HCT116 (cell line): Measurements from ENCODE around the gene RAB3GAP1. TPM values are rescaled to one million over a fixed set of nuclear protein-coding genes. Genes with fewer than 3 reads are reported as not detected.

Experiments
- ATAC-seq: fragments of 200-7000 bp; cut with Tn5 transposase; 2 replicates; pipeline ENCODE4 v1.9.1; 2020; ENCODE audit warnings: mild to moderate bottlenecking, moderate library complexity
- BruUV-seq: library from RNA; stranded (reverse); fragments of 400-500 nt; replicated peaks from 2 replicates; lab custom pipeline; 2021; lab: Mats Ljungman, UMichigan
- CTCF ChIA-PET: fragments of 300-600 bp; sonication (Branson Sonifier 250); formaldehyde crosslinking; loops from one replicate; lab custom pipeline; 2021; ENCODE audit warnings: antibody characterized with exemption; lab: Charles Lee
- POLR2A ChIA-PET: fragments of 300-600, 350-600 bp; sonication (Branson Sonifier 250); formaldehyde crosslinking; loops from one replicate; lab custom pipeline; 2021; ENCODE audit warnings: antibody characterized with exemption; lab: Charles Lee
- RAD21 ChIA-PET, 2 experiments: fragments of 300-600 bp; sonication (Branson Sonifier 250); formaldehyde crosslinking; loops; one replicate each; lab custom pipeline; 2023; ENCODE audit warnings: low total read pairs in 2 of 2; ENCODE audit not compliant: uncharacterized antibody in 2 of 2, unreplicated experiment in 2 of 2, low non-redundant PET in 1 of 2; lab: Charles Lee
- DNase-seq: peaks from one replicate; pipeline ENCODE4 v3.0.0-alpha.2; 2010; ENCODE audit warnings: low read depth, low spot score
- H2AFZ ChIP-seq: fragments of 200-600 bp; shearing (Covaris generic), sonication (generic); 2 replicates; pipeline ENCODE4 v1.6.1; 2017; ENCODE audit warnings: low read depth, mixed run types, mixed read lengths, antibody characterized with exemption, low read length; ENCODE audit not compliant: poor library complexity, severe bottlenecking
- H3K27ac ChIP-seq: 2 replicates; pipeline ENCODE4 v1.5.1; 2012; ENCODE audit warnings: low read depth, low read length
- H3K27me3 ChIP-seq: fragments of 200-600 bp; sonication (generic); 2 replicates; pipeline ENCODE4 v1.6.1; 2016; ENCODE audit warnings: mixed run types, low read length, mixed read lengths; ENCODE audit not compliant: insufficient read depth
- H3K36me3 ChIP-seq, 2 experiments: fragments of 200-500 bp in 1 of 2; fragments of 200-600 bp in 1 of 2; sonication (Bioruptor generic) in 1 of 2; sonication (generic) in 1 of 2; 2 replicates each; pipeline versions ENCODE4 v1.5.1 to v1.6.1; 2014 to 2016; ENCODE audit warnings: low read length in 2 of 2, inconsistent platforms in 1 of 2, mixed read lengths in 1 of 2, mixed run types in 1 of 2; ENCODE audit not compliant: insufficient read depth in 2 of 2, control insufficient read depth in 1 of 2
- H3K4me1 ChIP-seq, 2 experiments: fragments of 200-600 bp in 1 of 2; sonication (generic) in 1 of 2; 2 replicates each; pipeline versions ENCODE4 v1.5.1 to v1.6.1; 2012 to 2017; ENCODE audit warnings: low read length in 2 of 2, inconsistent platforms in 1 of 2, mild to moderate bottlenecking in 1 of 2, mixed read lengths in 1 of 2, mixed run types in 1 of 2, moderate library complexity in 1 of 2; ENCODE audit not compliant: insufficient read depth in 2 of 2, control insufficient read depth in 1 of 2
- H3K4me2 ChIP-seq: fragments of 200-600 bp; sonication (generic); 2 replicates; pipeline ENCODE4 v1.6.1; 2017; ENCODE audit warnings: mixed run types, low read length, mixed read lengths
- H3K4me3 ChIP-seq, 2 experiments: fragments of 200-600 bp in 1 of 2; sonication (generic) in 1 of 2; replicated peaks in 1 of 2; 2 replicates each; pipeline ENCODE4 v1.5.1; 2011 to 2016; ENCODE audit warnings: low read length in 2 of 2, control low read depth in 1 of 2, low read depth in 1 of 2, mild to moderate bottlenecking in 1 of 2, mixed read lengths in 1 of 2, mixed run types in 1 of 2
- H3K79me2 ChIP-seq: fragments of 200-600 bp; sonication (generic); 2 replicates; pipeline ENCODE4 v1.6.1; 2017; ENCODE audit warnings: mild to moderate bottlenecking, mixed run types, low read length, moderate library complexity, mixed read lengths; ENCODE audit not compliant: insufficient read depth
- H3K9ac ChIP-seq: fragments of 200-600 bp; sonication (generic); 2 replicates; pipeline ENCODE4 v1.6.1; 2016; ENCODE audit warnings: low read length, mixed read lengths
- H3K9me2 ChIP-seq: fragments of 200-600 bp; sonication (generic), shearing (Covaris generic); 2 replicates; pipeline ENCODE4 v1.6.1; 2017; ENCODE audit warnings: mixed run types, mild to moderate bottlenecking, moderate library complexity; ENCODE audit not compliant: insufficient read depth
- H3K9me3 ChIP-seq, 2 experiments: fragments of 200-500 bp in 1 of 2; fragments of 200-600 bp in 1 of 2; sonication (Bioruptor generic) in 1 of 2; sonication (generic) in 1 of 2; 2 replicates each; pipeline ENCODE4 v1.6.1; 2014 to 2017; ENCODE audit warnings: low read length in 2 of 2, mixed read lengths in 2 of 2, inconsistent platforms in 1 of 2, low read depth in 1 of 2, mild to moderate bottlenecking in 1 of 2, mixed run types in 1 of 2, moderate library complexity in 1 of 2; ENCODE audit not compliant: control insufficient read depth in 1 of 2, insufficient read depth in 1 of 2
- H4K20me1 ChIP-seq: fragments of 200-600 bp; sonication (generic), shearing (Covaris generic); 2 replicates; pipeline ENCODE4 v1.6.1; 2017; ENCODE audit warnings: mixed run types, mild to moderate bottlenecking, moderate library complexity; ENCODE audit not compliant: insufficient read depth
- ELF1 ChIP-seq: IDR thresholded peaks from 2 replicates; pipeline ENCODE4 v1.6.1; 2012; ENCODE audit warnings: low read depth, borderline replicate concordance
- FOSL1 ChIP-seq: IDR thresholded peaks from 2 replicates; pipeline ENCODE4 v1.6.1; 2012; ENCODE audit warnings: low read depth
- JUND ChIP-seq: IDR thresholded peaks from 2 replicates; pipeline ENCODE4 v1.6.1; 2012
- POLR2A ChIP-seq: IDR thresholded peaks from 2 replicates; pipeline ENCODE4 v1.7.0; 2011; ENCODE audit warnings: borderline replicate concordance; ENCODE audit not compliant: insufficient read depth, insufficient read length; ENCODE audit errors: extremely low read depth
- RAD21 ChIP-seq: IDR thresholded peaks from 2 replicates; pipeline ENCODE4 v1.6.1; 2012; ENCODE audit warnings: low read depth, mild to moderate bottlenecking
- SIN3A ChIP-seq: IDR thresholded peaks from 2 replicates; pipeline ENCODE4 v1.6.1; 2012; ENCODE audit warnings: low read depth
- SP1 ChIP-seq: IDR thresholded peaks from 2 replicates; pipeline ENCODE4 v1.6.1; 2012; ENCODE audit warnings: low read depth
- SRF ChIP-seq: IDR thresholded peaks from 2 replicates; pipeline ENCODE4 v1.6.1; 2012; ENCODE audit warnings: low read depth
- TCF7L2 ChIP-seq: IDR thresholded peaks from 2 replicates; pipeline ENCODE4 v1.7.0; 2011; ENCODE audit warnings: borderline replicate concordance, inconsistent platforms; ENCODE audit not compliant: insufficient read depth, insufficient read length; ENCODE audit errors: extremely low read depth
- YY1 ChIP-seq: IDR thresholded peaks from 2 replicates; pipeline ENCODE4 v1.6.1; 2011; ENCODE audit warnings: low read length, low read depth, moderate library complexity, mild to moderate bottlenecking; ENCODE audit not compliant: insufficient replicate concordance; ENCODE audit errors: extremely low read depth
- ZFX ChIP-seq: fragments of 450-650 bp; IDR thresholded peaks from 2 replicates; pipeline ENCODE4 v1.6.1; 2017
- ZNF274 ChIP-seq: fragments of 200-500 bp; sonication (Bioruptor generic); IDR thresholded peaks from 2 replicates; pipeline ENCODE4 v1.6.1; 2014; ENCODE audit warnings: mild to moderate bottlenecking, low read depth, low read length, inconsistent platforms
- intact Hi-C: fragments of 100-400 bp; cut with micrococcal nuclease; formaldehyde crosslinking; loops from 2 replicates; pipeline ENCODE4 v1.10.0; 2022
- total RNA-seq: library from RNA; stranded (reverse); gene quantifications from one replicate; pipeline ENCODE4 v1.2.1, GENCODE V29; 2021; ENCODE audit not compliant: unreplicated experiment
- TF ChIP-seq, protein P1 (sequence below), 3 experiments: fragments of 200-600 bp in 1 of 3; sonication (generic) in 1 of 3; IDR thresholded peaks in 2 of 3; conservative IDR thresholded peaks in 1 of 3; 2 replicates each; pipeline ENCODE4 v1.5.1; 2012 to 2017; ENCODE audit warnings: low read depth in 2 of 3, low read length in 2 of 3, antibody characterized with exemption in 1 of 3, borderline replicate concordance in 1 of 3, control low read depth in 1 of 3, mild to moderate bottlenecking in 1 of 3, mixed read lengths in 1 of 3, mixed run types in 1 of 3, moderate library complexity in 1 of 3; ENCODE audit not compliant: insufficient read depth in 1 of 3
- TF ChIP-seq, protein P2 (sequence below): IDR thresholded peaks from 2 replicates; pipeline ENCODE4 v1.6.1; 2011; ENCODE audit warnings: mild to moderate bottlenecking, low read length, moderate library complexity; ENCODE audit not compliant: insufficient replicate concordance; ENCODE audit errors: extremely low read depth
- TF ChIP-seq, protein P3 (sequence below): IDR thresholded peaks from 2 replicates; pipeline ENCODE4 v1.6.1; 2012
- TF ChIP-seq, protein P4 (sequence below): IDR thresholded peaks from 2 replicates; pipeline ENCODE4 v1.6.1; 2012; ENCODE audit warnings: low read depth

The RAB3GAP1 gene
- total RNA-seq, 1 experiment from 2014 or later: 38.5 TPM

DNA sequence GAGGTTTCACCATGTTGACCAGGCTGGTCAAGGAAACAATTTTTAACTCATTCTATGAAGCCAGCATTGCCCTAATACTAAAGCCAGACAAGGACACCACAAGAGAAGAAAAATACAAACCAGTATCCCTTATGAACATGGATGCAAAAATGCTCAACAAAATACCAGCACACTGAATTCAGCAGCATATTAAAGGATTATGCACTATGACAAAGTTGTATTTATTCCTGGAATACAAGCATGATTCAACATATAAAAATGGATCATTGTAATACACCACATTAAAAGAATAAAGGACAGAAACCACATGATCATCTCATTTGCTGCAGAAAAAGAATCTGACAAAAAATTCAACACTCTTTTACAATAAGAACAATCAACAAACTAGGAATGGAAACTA is 138.7 kb downstream of the RAB3GAP1 start:
- Histone ChIP-seq H3K27ac (no peak overlapping the region), H3K9me2 (no peaks in the 10 kb centered on the region), H3K9me3 (no peaks in the 10 kb centered on the region; a peak in 1 of 4 replicates), H3K79me2 (no peaks in the 10 kb centered on the region), H3K4me2 (no peak overlapping the region), H3K27me3 (no peaks in the 10 kb centered on the region), H3K4me1 (no peaks in the 10 kb centered on the region), H3K9ac (no peak overlapping the region), H4K20me1 (no peaks in the 10 kb centered on the region), H3K4me3 (no peak overlapping the region), H2AFZ (no peak overlapping the region), H3K36me3 (no peaks in the 10 kb centered on the region)
- BruUV-seq: no TSS peak
- TF ChIP-seq TCF7L2 (no peak), SRF (no peak), ELF1 (no peak), ZFX (no peak), SIN3A (no peak), YY1 (no peak), ZNF274 (no peak), POLR2A (no peak), JUND (no peak), FOSL1 (no peak), RAD21 (no peak), SP1 (no peak)
- TF ChIP-seq, protein P1, sequence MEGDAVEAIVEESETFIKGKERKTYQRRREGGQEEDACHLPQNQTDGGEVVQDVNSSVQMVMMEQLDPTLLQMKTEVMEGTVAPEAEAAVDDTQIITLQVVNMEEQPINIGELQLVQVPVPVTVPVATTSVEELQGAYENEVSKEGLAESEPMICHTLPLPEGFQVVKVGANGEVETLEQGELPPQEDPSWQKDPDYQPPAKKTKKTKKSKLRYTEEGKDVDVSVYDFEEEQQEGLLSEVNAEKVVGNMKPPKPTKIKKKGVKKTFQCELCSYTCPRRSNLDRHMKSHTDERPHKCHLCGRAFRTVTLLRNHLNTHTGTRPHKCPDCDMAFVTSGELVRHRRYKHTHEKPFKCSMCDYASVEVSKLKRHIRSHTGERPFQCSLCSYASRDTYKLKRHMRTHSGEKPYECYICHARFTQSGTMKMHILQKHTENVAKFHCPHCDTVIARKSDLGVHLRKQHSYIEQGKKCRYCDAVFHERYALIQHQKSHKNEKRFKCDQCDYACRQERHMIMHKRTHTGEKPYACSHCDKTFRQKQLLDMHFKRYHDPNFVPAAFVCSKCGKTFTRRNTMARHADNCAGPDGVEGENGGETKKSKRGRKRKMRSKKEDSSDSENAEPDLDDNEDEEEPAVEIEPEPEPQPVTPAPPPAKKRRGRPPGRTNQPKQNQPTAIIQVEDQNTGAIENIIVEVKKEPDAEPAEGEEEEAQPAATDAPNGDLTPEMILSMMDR (IDR thresholded peaks at IDR 0.05 in 2 of 3, conservative IDR thresholded peaks at IDR 0.05 in 1 of 3; ENCODE audit: borderline replicate concordance in 1 of 3, insufficient read depth in 1 of 3, low read depth in 2 of 3, low read length in 2 of 3): no peak
- TF ChIP-seq, protein P2, sequence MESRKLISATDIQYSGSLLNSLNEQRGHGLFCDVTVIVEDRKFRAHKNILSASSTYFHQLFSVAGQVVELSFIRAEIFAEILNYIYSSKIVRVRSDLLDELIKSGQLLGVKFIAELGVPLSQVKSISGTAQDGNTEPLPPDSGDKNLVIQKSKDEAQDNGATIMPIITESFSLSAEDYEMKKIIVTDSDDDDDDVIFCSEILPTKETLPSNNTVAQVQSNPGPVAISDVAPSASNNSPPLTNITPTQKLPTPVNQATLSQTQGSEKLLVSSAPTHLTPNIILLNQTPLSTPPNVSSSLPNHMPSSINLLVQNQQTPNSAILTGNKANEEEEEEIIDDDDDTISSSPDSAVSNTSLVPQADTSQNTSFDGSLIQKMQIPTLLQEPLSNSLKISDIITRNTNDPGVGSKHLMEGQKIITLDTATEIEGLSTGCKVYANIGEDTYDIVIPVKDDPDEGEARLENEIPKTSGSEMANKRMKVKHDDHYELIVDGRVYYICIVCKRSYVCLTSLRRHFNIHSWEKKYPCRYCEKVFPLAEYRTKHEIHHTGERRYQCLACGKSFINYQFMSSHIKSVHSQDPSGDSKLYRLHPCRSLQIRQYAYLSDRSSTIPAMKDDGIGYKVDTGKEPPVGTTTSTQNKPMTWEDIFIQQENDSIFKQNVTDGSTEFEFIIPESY: no peak
- TF ChIP-seq, protein P3, sequence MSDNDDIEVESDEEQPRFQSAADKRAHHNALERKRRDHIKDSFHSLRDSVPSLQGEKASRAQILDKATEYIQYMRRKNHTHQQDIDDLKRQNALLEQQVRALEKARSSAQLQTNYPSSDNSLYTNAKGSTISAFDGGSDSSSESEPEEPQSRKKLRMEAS: no peak
- TF ChIP-seq, protein P4, sequence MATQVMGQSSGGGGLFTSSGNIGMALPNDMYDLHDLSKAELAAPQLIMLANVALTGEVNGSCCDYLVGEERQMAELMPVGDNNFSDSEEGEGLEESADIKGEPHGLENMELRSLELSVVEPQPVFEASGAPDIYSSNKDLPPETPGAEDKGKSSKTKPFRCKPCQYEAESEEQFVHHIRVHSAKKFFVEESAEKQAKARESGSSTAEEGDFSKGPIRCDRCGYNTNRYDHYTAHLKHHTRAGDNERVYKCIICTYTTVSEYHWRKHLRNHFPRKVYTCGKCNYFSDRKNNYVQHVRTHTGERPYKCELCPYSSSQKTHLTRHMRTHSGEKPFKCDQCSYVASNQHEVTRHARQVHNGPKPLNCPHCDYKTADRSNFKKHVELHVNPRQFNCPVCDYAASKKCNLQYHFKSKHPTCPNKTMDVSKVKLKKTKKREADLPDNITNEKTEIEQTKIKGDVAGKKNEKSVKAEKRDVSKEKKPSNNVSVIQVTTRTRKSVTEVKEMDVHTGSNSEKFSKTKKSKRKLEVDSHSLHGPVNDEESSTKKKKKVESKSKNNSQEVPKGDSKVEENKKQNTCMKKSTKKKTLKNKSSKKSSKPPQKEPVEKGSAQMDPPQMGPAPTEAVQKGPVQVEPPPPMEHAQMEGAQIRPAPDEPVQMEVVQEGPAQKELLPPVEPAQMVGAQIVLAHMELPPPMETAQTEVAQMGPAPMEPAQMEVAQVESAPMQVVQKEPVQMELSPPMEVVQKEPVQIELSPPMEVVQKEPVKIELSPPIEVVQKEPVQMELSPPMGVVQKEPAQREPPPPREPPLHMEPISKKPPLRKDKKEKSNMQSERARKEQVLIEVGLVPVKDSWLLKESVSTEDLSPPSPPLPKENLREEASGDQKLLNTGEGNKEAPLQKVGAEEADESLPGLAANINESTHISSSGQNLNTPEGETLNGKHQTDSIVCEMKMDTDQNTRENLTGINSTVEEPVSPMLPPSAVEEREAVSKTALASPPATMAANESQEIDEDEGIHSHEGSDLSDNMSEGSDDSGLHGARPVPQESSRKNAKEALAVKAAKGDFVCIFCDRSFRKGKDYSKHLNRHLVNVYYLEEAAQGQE: no peak
- ChIA-PET RAD21 (no interaction called here), CTCF (no interaction called here), POLR2A (no interaction called here)
- no peak for DNase-seq
- no peak for ATAC-seq
- intact Hi-C loops: no loop called here
